ENCODE results near the gene SFPQ. TPM values are rescaled to one million over a fixed set of nuclear protein-coding genes. Genes with fewer than 3 reads are reported as not detected.

SFPQ gene
- total RNA-seq, 1 experiment from 2014 or later = 363 TPM

GRCh38 chr1:35188578-35189392, 4.2 kb downstream of the SFPQ start:
- in situ Hi-C loops (cut with HindIII; ENCODE audit: low sequenced_read_pairs) = no loop called here
- no peak for DNase-seq (ENCODE audit: low spot score)

GRCh38 chr1:35187816-35188342, 5.1 kb downstream of the SFPQ start:
- DNase-seq (ENCODE audit: low spot score) = no peak
- in situ Hi-C loops (cut with HindIII; ENCODE audit: low sequenced_read_pairs) = no loop called here

GRCh38 chr1:35186239-35186638, 6.7 kb downstream of the SFPQ start:
- in situ Hi-C loops (cut with HindIII; ENCODE audit: low sequenced_read_pairs) = no loop called here
- no peak for DNase-seq (ENCODE audit: low spot score)

- DNase-seq (ENCODE audit: low spot score) = no peak
- in situ Hi-C loops (cut with HindIII; ENCODE audit: low sequenced_read_pairs) = no loop called here
These were observed 7.7 kb downstream of the SFPQ start for GRCh38 chr1:35185200-35185599.

GRCh38 chr1:35184495-35185199, 8.3 kb downstream of the SFPQ start:
- in situ Hi-C loops (cut with HindIII; ENCODE audit: low sequenced_read_pairs) = no loop called here
- no peak for DNase-seq (ENCODE audit: low spot score)

- no peak for DNase-seq (ENCODE audit: low spot score)
These were observed 11.0 kb downstream of the SFPQ start for GRCh38 chr1:35181790-35182455.

GRCh38 chr1:35180776-35181374, 12.1 kb downstream of the SFPQ start:
- in situ Hi-C loops (cut with HindIII; ENCODE audit: low sequenced_read_pairs) = no loop called here
- no peak for DNase-seq (ENCODE audit: low spot score)

More at GRCh38 chr1:35181790-35182455, 11.0 kb downstream of the SFPQ start:
- in situ Hi-C loops (cut with HindIII; ENCODE audit: low sequenced_read_pairs) = no loop called here

- in situ Hi-C loops (cut with HindIII; ENCODE audit: low sequenced_read_pairs) = no loop called here
- no peak for DNase-seq (ENCODE audit: low spot score)
These were observed 13.0 kb downstream of the SFPQ start for GRCh38 chr1:35179908-35180307.

- in situ Hi-C loops (cut with HindIII; ENCODE audit: low sequenced_read_pairs) = no loop called here
- DNase-seq (ENCODE audit: low spot score) = no peak
These were observed 14.0 kb downstream of the SFPQ start for GRCh38 chr1:35178874-35179380.

GRCh38 chr1:35178295-35178695, 14.7 kb downstream of the SFPQ start:
- in situ Hi-C loops (cut with HindIII; ENCODE audit: low sequenced_read_pairs) = no loop called here
- no peak for DNase-seq (ENCODE audit: low spot score)

GRCh38 chr1:35177237-35177786, 15.6 kb downstream of the SFPQ start:
- DNase-seq (ENCODE audit: low spot score) = no peak
- in situ Hi-C loops (cut with HindIII; ENCODE audit: low sequenced_read_pairs) = no loop called here

GRCh38 chr1:35175602-35176001, 17.3 kb downstream of the SFPQ start:
- in situ Hi-C loops (cut with HindIII; ENCODE audit: low sequenced_read_pairs) = no loop called here
- no peak for DNase-seq (ENCODE audit: low spot score)

GRCh38 chr1:35175098-35175576, 17.8 kb downstream of the SFPQ start:
- in situ Hi-C loops (cut with HindIII; ENCODE audit: low sequenced_read_pairs) = no loop called here
- no peak for DNase-seq (ENCODE audit: low spot score)

- in situ Hi-C loops (cut with HindIII; ENCODE audit: low sequenced_read_pairs) = no loop called here
- peak; percentile 37 for DNase-seq (ENCODE audit: low spot score)
These were observed 18.9 kb downstream of the SFPQ start for GRCh38 chr1:35173909-35174540.

GRCh38 chr1:35173491-35173890, 19.5 kb downstream of the SFPQ start:
- in situ Hi-C loops (cut with HindIII; ENCODE audit: low sequenced_read_pairs) = no loop called here
- DNase-seq (ENCODE audit: low spot score) = no peak

GRCh38 chr1:35172022-35172421, 20.9 kb downstream of the SFPQ start:
- in situ Hi-C loops (cut with HindIII; ENCODE audit: low sequenced_read_pairs) = no loop called here
- DNase-seq (ENCODE audit: low spot score) = no peak

GRCh38 chr1:35171579-35171978, 21.4 kb downstream of the SFPQ start:
- DNase-seq (ENCODE audit: low spot score) = no peak
- in situ Hi-C loops (cut with HindIII; ENCODE audit: low sequenced_read_pairs) = no loop called here

GRCh38 chr1:35164893-35165292, 28.1 kb downstream of the SFPQ start:
- in situ Hi-C loops (cut with HindIII; ENCODE audit: low sequenced_read_pairs) = no loop called here
- DNase-seq (ENCODE audit: low spot score) = no peak

All from G401 (cell line).